DND-41 (cell line): ENCODE measurements around the gene AHNAK2.

Experiments
- EZH2 ChIP-seq: IDR thresholded peaks from 3 replicates; pipeline ENCODE4 v1.6.1; 2012; ENCODE audit warnings: borderline replicate concordance, low read depth, mild to moderate bottlenecking, moderate library complexity, low read length, inconsistent platforms; ENCODE audit not compliant: severe bottlenecking
- TF ChIP-seq, protein P1 (sequence below): IDR thresholded peaks from 2 replicates; pipeline ENCODE4 v1.5.1; 2012; ENCODE audit warnings: borderline replicate concordance, low read length, moderate library complexity, mild to moderate bottlenecking; ENCODE audit not compliant: poor library complexity, severe bottlenecking; ENCODE audit errors: extremely low read depth

DNA sequence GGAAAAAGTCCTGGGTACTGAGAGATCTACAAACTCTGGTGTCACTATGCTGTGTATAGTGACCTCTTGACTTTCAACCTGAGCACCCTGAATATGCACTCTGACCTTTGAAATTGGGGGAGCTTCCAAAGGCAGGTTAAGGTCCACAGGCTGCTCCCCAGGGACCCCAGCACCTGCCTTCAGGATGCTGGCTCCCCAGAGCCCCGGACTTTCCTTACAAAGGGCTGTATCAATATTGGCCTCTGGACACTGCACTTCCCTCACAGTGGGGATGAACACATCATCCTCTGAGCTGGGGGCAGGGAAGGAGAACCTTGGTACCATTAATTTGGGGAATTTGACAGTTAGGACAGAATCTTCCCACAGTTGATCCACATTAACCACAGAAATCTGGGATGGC, 39.2 kb downstream of the AHNAK2 start:
- TF ChIP-seq, protein P1, sequence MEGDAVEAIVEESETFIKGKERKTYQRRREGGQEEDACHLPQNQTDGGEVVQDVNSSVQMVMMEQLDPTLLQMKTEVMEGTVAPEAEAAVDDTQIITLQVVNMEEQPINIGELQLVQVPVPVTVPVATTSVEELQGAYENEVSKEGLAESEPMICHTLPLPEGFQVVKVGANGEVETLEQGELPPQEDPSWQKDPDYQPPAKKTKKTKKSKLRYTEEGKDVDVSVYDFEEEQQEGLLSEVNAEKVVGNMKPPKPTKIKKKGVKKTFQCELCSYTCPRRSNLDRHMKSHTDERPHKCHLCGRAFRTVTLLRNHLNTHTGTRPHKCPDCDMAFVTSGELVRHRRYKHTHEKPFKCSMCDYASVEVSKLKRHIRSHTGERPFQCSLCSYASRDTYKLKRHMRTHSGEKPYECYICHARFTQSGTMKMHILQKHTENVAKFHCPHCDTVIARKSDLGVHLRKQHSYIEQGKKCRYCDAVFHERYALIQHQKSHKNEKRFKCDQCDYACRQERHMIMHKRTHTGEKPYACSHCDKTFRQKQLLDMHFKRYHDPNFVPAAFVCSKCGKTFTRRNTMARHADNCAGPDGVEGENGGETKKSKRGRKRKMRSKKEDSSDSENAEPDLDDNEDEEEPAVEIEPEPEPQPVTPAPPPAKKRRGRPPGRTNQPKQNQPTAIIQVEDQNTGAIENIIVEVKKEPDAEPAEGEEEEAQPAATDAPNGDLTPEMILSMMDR = no peak
- TF ChIP-seq EZH2 = no peak
